ENCODE measurements around the gene RNU2-1. TPM values are rescaled to one million over a fixed set of nuclear protein-coding genes. Genes with fewer than 3 reads are reported as not detected.

Gene RNU2-1
- total and polyA plus RNA-seq, 2 of the 13 experiments (the other 11 are each of a cell fraction or from before 2014, with no cell fraction given), result not detected

GRCh38 chr17:43217614-43218087 is 16.1 kb downstream of the RNU2-1 start (continued):
- TF ChIP-seq TBL1XR1 (IDR thresholded peaks at IDR 0.05; ENCODE audit: borderline replicate concordance, low read length, partially characterized antibody), result no peak
- TF ChIP-seq, protein P1, sequence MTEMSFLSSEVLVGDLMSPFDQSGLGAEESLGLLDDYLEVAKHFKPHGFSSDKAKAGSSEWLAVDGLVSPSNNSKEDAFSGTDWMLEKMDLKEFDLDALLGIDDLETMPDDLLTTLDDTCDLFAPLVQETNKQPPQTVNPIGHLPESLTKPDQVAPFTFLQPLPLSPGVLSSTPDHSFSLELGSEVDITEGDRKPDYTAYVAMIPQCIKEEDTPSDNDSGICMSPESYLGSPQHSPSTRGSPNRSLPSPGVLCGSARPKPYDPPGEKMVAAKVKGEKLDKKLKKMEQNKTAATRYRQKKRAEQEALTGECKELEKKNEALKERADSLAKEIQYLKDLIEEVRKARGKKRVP (CRISPR knock-in tag; IDR thresholded peaks at IDR 0.05), result no peak
- TF ChIP-seq, protein P2, sequence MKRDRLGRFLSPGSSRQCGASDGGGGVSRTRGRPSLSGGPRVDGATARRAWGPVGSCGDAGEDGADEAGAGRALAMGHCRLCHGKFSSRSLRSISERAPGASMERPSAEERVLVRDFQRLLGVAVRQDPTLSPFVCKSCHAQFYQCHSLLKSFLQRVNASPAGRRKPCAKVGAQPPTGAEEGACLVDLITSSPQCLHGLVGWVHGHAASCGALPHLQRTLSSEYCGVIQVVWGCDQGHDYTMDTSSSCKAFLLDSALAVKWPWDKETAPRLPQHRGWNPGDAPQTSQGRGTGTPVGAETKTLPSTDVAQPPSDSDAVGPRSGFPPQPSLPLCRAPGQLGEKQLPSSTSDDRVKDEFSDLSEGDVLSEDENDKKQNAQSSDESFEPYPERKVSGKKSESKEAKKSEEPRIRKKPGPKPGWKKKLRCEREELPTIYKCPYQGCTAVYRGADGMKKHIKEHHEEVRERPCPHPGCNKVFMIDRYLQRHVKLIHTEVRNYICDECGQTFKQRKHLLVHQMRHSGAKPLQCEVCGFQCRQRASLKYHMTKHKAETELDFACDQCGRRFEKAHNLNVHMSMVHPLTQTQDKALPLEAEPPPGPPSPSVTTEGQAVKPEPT (CRISPR knock-in tag; IDR thresholded peaks at IDR 0.05; ENCODE audit: low read depth), result 0 out of 2 replicates have a peak, but pooled peaks have one; percentile 10
- TF ChIP-seq HIVEP1 (CRISPR knock-in tag; IDR thresholded peaks at IDR 0.05), result no peak
- TF ChIP-seq ZBTB42 (CRISPR knock-in tag; IDR thresholded peaks at IDR 0.05), result peak; percentile 35
- TF ChIP-seq, protein P3, sequence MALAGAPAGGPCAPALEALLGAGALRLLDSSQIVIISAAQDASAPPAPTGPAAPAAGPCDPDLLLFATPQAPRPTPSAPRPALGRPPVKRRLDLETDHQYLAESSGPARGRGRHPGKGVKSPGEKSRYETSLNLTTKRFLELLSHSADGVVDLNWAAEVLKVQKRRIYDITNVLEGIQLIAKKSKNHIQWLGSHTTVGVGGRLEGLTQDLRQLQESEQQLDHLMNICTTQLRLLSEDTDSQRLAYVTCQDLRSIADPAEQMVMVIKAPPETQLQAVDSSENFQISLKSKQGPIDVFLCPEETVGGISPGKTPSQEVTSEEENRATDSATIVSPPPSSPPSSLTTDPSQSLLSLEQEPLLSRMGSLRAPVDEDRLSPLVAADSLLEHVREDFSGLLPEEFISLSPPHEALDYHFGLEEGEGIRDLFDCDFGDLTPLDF (CRISPR knock-in tag; IDR thresholded peaks at IDR 0.05), result no peak
- TF ChIP-seq ZBTB1 (CRISPR knock-in tag; IDR thresholded peaks at IDR 0.05; ENCODE audit: borderline replicate concordance), result no peak
- TF ChIP-seq TARDBP (CRISPR knock-in tag; IDR thresholded peaks at IDR 0.05), result no peak
- peak; percentile 5; the same call in 1 of the 2 replicates for TF ChIP-seq FLYWCH1 (CRISPR knock-in tag; IDR thresholded peaks at IDR 0.05)
- TF ChIP-seq, protein P4, sequence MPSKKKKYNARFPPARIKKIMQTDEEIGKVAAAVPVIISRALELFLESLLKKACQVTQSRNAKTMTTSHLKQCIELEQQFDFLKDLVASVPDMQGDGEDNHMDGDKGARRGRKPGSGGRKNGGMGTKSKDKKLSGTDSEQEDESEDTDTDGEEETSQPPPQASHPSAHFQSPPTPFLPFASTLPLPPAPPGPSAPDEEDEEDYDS (CRISPR knock-in tag; IDR thresholded peaks at IDR 0.05), result no peak
- no peak for TF ChIP-seq HCFC1 (IDR thresholded peaks at IDR 0.05; ENCODE audit: low read depth, low read length)
- TF ChIP-seq, protein P5, sequence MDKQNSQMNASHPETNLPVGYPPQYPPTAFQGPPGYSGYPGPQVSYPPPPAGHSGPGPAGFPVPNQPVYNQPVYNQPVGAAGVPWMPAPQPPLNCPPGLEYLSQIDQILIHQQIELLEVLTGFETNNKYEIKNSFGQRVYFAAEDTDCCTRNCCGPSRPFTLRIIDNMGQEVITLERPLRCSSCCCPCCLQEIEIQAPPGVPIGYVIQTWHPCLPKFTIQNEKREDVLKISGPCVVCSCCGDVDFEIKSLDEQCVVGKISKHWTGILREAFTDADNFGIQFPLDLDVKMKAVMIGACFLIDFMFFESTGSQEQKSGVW (CRISPR knock-in tag; IDR thresholded peaks at IDR 0.05; ENCODE audit: borderline replicate concordance), result no peak
- no peak for TF ChIP-seq RNF2 (conservative IDR thresholded peaks at IDR 0.05; ENCODE audit: low read depth)
- TF ChIP-seq ZNF326 (CRISPR knock-in tag; IDR thresholded peaks at IDR 0.05; ENCODE audit: borderline replicate concordance), result peak; percentile 24; the same call in 1 of the 2 replicates
- no peak for TF ChIP-seq ZC3H13 (CRISPR knock-in tag; IDR thresholded peaks at IDR 0.05)
- TF ChIP-seq, protein P6, sequence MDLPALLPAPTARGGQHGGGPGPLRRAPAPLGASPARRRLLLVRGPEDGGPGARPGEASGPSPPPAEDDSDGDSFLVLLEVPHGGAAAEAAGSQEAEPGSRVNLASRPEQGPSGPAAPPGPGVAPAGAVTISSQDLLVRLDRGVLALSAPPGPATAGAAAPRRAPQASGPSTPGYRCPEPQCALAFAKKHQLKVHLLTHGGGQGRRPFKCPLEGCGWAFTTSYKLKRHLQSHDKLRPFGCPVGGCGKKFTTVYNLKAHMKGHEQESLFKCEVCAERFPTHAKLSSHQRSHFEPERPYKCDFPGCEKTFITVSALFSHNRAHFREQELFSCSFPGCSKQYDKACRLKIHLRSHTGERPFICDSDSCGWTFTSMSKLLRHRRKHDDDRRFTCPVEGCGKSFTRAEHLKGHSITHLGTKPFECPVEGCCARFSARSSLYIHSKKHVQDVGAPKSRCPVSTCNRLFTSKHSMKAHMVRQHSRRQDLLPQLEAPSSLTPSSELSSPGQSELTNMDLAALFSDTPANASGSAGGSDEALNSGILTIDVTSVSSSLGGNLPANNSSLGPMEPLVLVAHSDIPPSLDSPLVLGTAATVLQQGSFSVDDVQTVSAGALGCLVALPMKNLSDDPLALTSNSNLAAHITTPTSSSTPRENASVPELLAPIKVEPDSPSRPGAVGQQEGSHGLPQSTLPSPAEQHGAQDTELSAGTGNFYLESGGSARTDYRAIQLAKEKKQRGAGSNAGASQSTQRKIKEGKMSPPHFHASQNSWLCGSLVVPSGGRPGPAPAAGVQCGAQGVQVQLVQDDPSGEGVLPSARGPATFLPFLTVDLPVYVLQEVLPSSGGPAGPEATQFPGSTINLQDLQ (CRISPR knock-in tag; IDR thresholded peaks at IDR 0.05), result 0 out of 2 replicates have a peak, but pooled peaks have one; percentile 65
- no peak for TF ChIP-seq HMGXB3 (CRISPR knock-in tag; IDR thresholded peaks at IDR 0.05; ENCODE audit: borderline replicate concordance)
